ENCODE measurements around the gene PCNA. TPM values are rescaled to one million over a fixed set of nuclear protein-coding genes. Genes with fewer than 3 reads are reported as not detected.
A peak's percentile ranks its signal among the peaks of the same experiment; 100 is the strongest.
"Not testable (repeated sequence)": the region's sequence is repeated elsewhere in the genome, so short reads cannot be mapped to it uniquely, and the experiment has no call there.

The PCNA gene
- total and polyA plus RNA-seq, 3 experiments from 2014 or later, result 58.4 to 662 (median 654) TPM

DNA sequence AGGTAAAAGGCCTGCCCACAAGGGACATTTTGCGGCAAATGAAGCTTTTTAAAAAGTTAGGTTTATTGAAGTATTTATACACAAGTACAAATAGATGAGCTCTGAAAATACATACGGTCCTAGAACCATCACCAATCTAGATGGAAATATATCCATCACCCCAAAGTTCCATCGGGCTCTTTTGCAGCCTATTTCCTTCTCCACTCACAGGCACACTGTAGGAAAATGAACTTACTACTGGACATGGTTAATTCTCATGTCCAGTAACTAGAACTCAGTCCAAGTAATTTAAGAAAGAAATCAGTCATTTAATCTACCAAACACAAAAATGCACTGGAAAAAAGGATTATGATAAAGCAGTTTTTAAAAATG is 6.2 kb downstream of the PCNA start:
- peaks cover 21 to 46% (median 29%) of the 10 kb centered on the region in 3 donors for H3K4me1 Mint-ChIP-seq
- H3K4me3 Mint-ChIP-seq, result peak overlapping the region; percentile 85 to 97 (median 93)
- Histone ChIP-seq H3K4me3 (ENCODE audit: low read length) (peak overlapping the region; percentile 74), H3K4me1 (ENCODE audit: insufficient read depth, low read length) (peaks cover 29% of the 10 kb centered on the region), H3K9me3 (ENCODE audit: low read length) (no peaks in the 10 kb centered on the region), H3K27me3 (ENCODE audit: insufficient read depth, low read length, poor library complexity, severe bottlenecking) (no peaks in the 10 kb centered on the region), H3K27ac (ENCODE audit: low read depth, low read length) (peak overlapping the region; percentile 77), H3K36me3 (ENCODE audit: insufficient read depth, low read length) (peaks cover 45% of the 10 kb centered on the region)
- no peaks in the 10 kb centered on the region for H3K27me3 Mint-ChIP-seq
- peaks cover 5 to 76% (median 11%) of the 10 kb centered on the region in 3 donors for H3K36me3 Mint-ChIP-seq
- CTCF ChIA-PET, result no interaction called here
- POLR2A ChIA-PET, result no interaction called here
- peak overlapping the region; percentile 92 to 99 (median 96) for H3K27ac Mint-ChIP-seq
- DNase-seq, result no peak
- H3K9me3 Mint-ChIP-seq, result no peaks in the 10 kb centered on the region

DNA sequence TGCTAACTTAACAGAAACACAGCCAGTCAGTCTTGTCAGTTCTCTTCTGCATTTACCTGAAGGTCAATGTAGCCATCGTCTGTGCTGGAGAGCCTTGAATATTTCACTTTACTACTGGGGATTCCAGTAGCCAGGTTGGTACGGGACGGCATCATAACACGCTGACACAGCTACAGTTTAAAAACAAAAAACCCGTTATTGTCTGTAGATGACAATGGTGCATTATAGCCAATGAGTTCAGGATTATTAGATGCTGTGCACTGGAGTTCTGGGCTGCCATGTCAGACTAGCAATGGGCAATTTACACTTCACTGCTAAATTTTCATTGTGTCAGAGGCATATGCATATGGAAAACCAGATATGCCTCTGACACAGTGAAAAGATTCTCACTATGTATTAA is 10.5 kb downstream of the PCNA start:
- Histone ChIP-seq H3K27me3 (ENCODE audit: insufficient read depth, low read length, poor library complexity, severe bottlenecking) (no peaks in the 10 kb centered on the region), H3K27ac (ENCODE audit: low read depth, low read length) (no peak overlapping the region), H3K4me1 (ENCODE audit: insufficient read depth, low read length) (peaks cover 15% of the 10 kb centered on the region), H3K36me3 (ENCODE audit: insufficient read depth, low read length) (peaks cover 25% of the 10 kb centered on the region), H3K4me3 (ENCODE audit: low read length) (no peak overlapping the region), H3K9me3 (ENCODE audit: low read length) (no peaks in the 10 kb centered on the region)
- H3K27me3 Mint-ChIP-seq, result no peaks in the 10 kb centered on the region
- no peak for DNase-seq
- CTCF ChIA-PET, result no interaction called here
- POLR2A ChIA-PET, result no interaction called here
- H3K4me1 Mint-ChIP-seq, result peaks cover 15 to 26% (median 15%) of the 10 kb centered on the region in 3 donors
- H3K9me3 Mint-ChIP-seq, result no peaks in the 10 kb centered on the region
- peak overlapping the region in 4 of 8 donors; percentile 1 to 80 (median 50) for H3K27ac Mint-ChIP-seq
- H3K4me3 Mint-ChIP-seq, result peak overlapping the region in 1 of 7 donors; percentile 41
- H3K36me3 Mint-ChIP-seq, result peaks cover 4 to 64% (median 6%) of the 10 kb centered on the region in 3 donors

DNA sequence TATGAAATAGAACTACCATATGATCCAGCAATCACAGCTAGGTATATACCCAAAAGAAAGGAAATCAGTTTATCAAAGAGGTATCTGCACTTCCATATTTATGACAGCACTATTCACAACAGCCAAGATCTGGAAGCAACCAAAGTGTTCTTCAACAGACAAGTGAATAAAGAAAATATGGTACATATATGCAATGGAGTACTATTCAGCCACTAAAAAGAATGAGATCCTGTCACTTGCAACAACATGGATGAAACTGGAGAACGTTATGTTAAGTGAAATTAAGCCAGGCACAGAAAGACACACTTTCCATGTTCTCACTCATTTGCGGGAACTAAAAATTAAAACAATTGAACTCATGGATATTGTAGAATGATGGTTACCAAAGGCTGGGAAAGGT is 15.3 kb downstream of the PCNA start:
- peaks cover 12 to 76% (median 20%) of the 10 kb centered on the region in 3 donors for H3K36me3 Mint-ChIP-seq
- POLR2A ChIA-PET, result no interaction called here
- CTCF ChIA-PET, result interaction anchor here (1.7 kb wide), 1 partner anchor 13 kb away, joined by 3 read pairs; no protein-coding TSS in a partner anchor

GRCh38 chr20:5100684-5101347 is 18.9 kb downstream of the PCNA start:
- peak; percentile 53 to 81 (median 68) for DNase-seq
- Mint-ChIP-seq H3K27me3 (no peaks in the 10 kb centered on the region), H3K36me3 (peaks cover 16 to 78% (median 24%) of the 10 kb centered on the region in 3 donors), H3K4me1 (peaks cover 10 to 22% (median 22%) of the 10 kb centered on the region in 3 donors), H3K4me3 (no peak overlapping the region), H3K9me3 (no peaks in the 10 kb centered on the region), H3K27ac (peak overlapping the region in 6 of 8 donors; percentile 12 to 87 (median 73))
- Histone ChIP-seq H3K4me1 (ENCODE audit: insufficient read depth, low read length) (peaks cover 11% of the 10 kb centered on the region), H3K9me3 (ENCODE audit: low read length) (no peaks in the 10 kb centered on the region), H3K27me3 (ENCODE audit: insufficient read depth, low read length, poor library complexity, severe bottlenecking) (no peaks in the 10 kb centered on the region), H3K4me3 (ENCODE audit: low read length) (no peak overlapping the region), H3K27ac (ENCODE audit: low read depth, low read length) (no peak overlapping the region), H3K36me3 (ENCODE audit: insufficient read depth, low read length) (peaks cover 26% of the 10 kb centered on the region)
- CTCF ChIA-PET, result interaction anchor here (0.7 to 8.0 kb wide), 26 partner anchors 9 to 361 kb away, joined by 3 to 62 read pairs (median 4); partner anchors contain the start of gene SLC23A2
- POLR2A ChIA-PET, result interaction anchor here (0.7 to 1.5 kb wide), 2 partner anchors 25 to 44 kb away, joined by 3 to 4 read pairs; no protein-coding TSS in a partner anchor

More for the DNA sequence above, 15.3 kb downstream of the PCNA start:
- Histone ChIP-seq H3K27me3 (ENCODE audit: insufficient read depth, low read length, poor library complexity, severe bottlenecking) (no peaks in the 10 kb centered on the region), H3K4me3 (ENCODE audit: low read length) (no peak overlapping the region), H3K36me3 (ENCODE audit: insufficient read depth, low read length) (peaks cover 38% of the 10 kb centered on the region), H3K27ac (ENCODE audit: low read depth, low read length) (no peak overlapping the region), H3K4me1 (ENCODE audit: insufficient read depth, low read length) (peaks cover 11% of the 10 kb centered on the region), H3K9me3 (ENCODE audit: low read length) (no peaks in the 10 kb centered on the region)
- Mint-ChIP-seq H3K27ac (no peak overlapping the region), H3K4me1 (peaks cover 10 to 22% (median 22%) of the 10 kb centered on the region in 3 donors), H3K9me3 (no peaks in the 10 kb centered on the region), H3K27me3 (no peaks in the 10 kb centered on the region), H3K4me3 (no peak overlapping the region)
- DNase-seq, result no peak

DNA sequence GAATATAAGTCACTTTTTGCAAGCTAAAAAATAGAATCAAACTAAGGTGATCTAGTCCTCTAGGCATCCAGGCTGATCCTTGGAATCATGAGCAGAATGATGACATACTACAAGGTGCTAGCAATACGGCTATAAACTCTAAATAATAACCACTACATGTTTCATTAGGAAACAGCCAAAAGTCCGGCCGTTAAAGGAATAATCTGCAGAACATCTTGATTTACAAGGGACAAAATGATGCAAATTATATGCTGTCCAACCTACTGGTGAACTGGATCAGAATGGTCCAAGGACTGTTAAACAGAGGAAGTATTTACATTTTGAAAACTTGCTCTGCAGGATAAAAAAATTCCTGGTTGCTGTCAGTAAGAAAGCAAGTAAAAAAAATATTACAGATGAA is 19.8 kb downstream of the PCNA start:
- H3K9me3 ChIP-seq (ENCODE audit: low read length); DNase-seq; H3K27me3 ChIP-seq (ENCODE audit: insufficient read depth, low read length, poor library complexity, severe bottlenecking); H3K4me3 ChIP-seq (ENCODE audit: low read length); H3K9me3 Mint-ChIP-seq; POLR2A ChIA-PET; H3K27me3 Mint-ChIP-seq; H3K27ac ChIP-seq (ENCODE audit: low read depth, low read length); H3K4me3 Mint-ChIP-seq; H3K27ac Mint-ChIP-seq: not testable (repeated sequence)
- Mint-ChIP-seq H3K36me3 (peaks cover 20 to 79% (median 26%) of the 10 kb centered on the region in 3 donors), H3K4me1 (peaks cover 10 to 22% (median 22%) of the 10 kb centered on the region in 3 donors)
- CTCF ChIA-PET, result interaction anchor here (0.6 to 8.0 kb wide), 12 partner anchors 14 to 351 kb away, joined by 3 to 62 read pairs (median 4); no protein-coding TSS in a partner anchor
- Histone ChIP-seq H3K4me1 (ENCODE audit: insufficient read depth, low read length) (peaks cover 11% of the 10 kb centered on the region), H3K36me3 (ENCODE audit: insufficient read depth, low read length) (peaks cover 26% of the 10 kb centered on the region)

DNA sequence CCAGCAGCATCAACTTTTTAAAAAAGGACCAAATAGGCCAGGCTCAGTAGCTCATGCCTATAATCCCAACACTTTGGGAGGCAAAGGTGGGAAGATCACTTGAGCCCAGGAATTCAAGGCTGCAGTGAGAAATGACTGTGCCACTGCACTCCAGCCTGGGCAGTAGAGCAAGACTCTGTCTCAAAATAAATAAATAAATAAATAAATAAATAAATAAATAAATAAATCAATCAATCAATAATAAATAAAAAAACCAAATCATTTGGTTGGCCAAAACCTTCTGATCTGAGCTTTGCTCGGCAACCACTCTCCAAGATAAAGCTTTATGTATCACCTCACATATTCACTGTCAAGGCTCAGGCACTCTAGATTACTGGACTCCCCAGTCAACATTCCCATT is 20.7 kb downstream of the PCNA start:
- H3K9me3 ChIP-seq (ENCODE audit: low read length); H3K27me3 ChIP-seq (ENCODE audit: insufficient read depth, low read length, poor library complexity, severe bottlenecking); H3K4me3 ChIP-seq (ENCODE audit: low read length); H3K27me3 Mint-ChIP-seq; H3K4me3 Mint-ChIP-seq; H3K27ac ChIP-seq (ENCODE audit: low read depth, low read length); POLR2A ChIA-PET; H3K9me3 Mint-ChIP-seq; DNase-seq: not testable (repeated sequence)
- CTCF ChIA-PET, result interaction anchor here (0.7 to 8.0 kb wide), 5 partner anchors 22 to 140 kb away, joined by 3 to 62 read pairs (median 4); no protein-coding TSS in a partner anchor
- Mint-ChIP-seq H3K36me3 (peaks cover 14 to 72% (median 19%) of the 10 kb centered on the region in 3 donors), H3K4me1 (peaks cover 10 to 22% (median 17%) of the 10 kb centered on the region in 3 donors), H3K27ac (peak overlapping the region in 5 of 8 donors; percentile 52 to 79 (median 69))
- Histone ChIP-seq H3K4me1 (ENCODE audit: insufficient read depth, low read length) (peaks cover 11% of the 10 kb centered on the region), H3K36me3 (ENCODE audit: insufficient read depth, low read length) (peaks cover 26% of the 10 kb centered on the region)

DNA sequence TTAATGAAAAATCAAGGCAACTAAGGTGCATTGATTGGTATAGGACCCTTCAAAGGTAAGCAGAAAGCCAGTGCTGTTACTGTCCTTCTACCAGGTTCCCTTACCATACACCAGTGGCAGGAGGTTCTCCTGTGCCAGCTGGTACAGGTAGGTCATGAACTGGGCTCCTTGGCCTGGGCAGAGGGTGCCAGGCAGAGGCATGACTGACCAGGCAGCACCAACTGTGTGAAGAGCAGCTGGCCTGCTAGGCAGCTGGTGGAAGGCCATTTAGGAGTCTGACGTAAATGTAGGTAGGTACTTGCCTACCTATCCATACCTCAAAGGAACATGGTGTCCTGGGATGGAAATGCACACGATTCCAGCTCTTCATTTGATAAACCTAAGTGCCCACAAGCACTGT is 23.3 kb downstream of the PCNA start:
- Histone ChIP-seq H3K4me1 (ENCODE audit: insufficient read depth, low read length) (peaks cover 11% of the 10 kb centered on the region), H3K27me3 (ENCODE audit: insufficient read depth, low read length, poor library complexity, severe bottlenecking) (no peaks in the 10 kb centered on the region), H3K9me3 (ENCODE audit: low read length) (no peaks in the 10 kb centered on the region), H3K4me3 (ENCODE audit: low read length) (no peak overlapping the region), H3K27ac (ENCODE audit: low read depth, low read length) (no peak overlapping the region), H3K36me3 (ENCODE audit: insufficient read depth, low read length) (peaks cover 11% of the 10 kb centered on the region)
- Mint-ChIP-seq H3K36me3 (peaks cover 12 to 57% (median 14%) of the 10 kb centered on the region in 3 donors), H3K9me3 (no peaks in the 10 kb centered on the region), H3K4me1 (peaks cover 10% of the 10 kb centered on the region in 3 donors), H3K27me3 (no peaks in the 10 kb centered on the region), H3K4me3 (no peak overlapping the region), H3K27ac (peak overlapping the region in 3 of 8 donors; percentile 20 to 76 (median 47))
- CTCF ChIA-PET, result interaction anchor here (0.7 to 8.0 kb wide), 2 partner anchors 10 to 41 kb away, joined by 3 to 62 read pairs; no protein-coding TSS in a partner anchor
- POLR2A ChIA-PET, result interaction anchor here (1.1 kb wide), 1 partner anchor 17 kb away, joined by 3 read pairs; no protein-coding TSS in a partner anchor
- DNase-seq, result no peak

- no peak for DNase-seq
- ChIA-PET CTCF (interaction anchor here (0.7 to 8.0 kb wide), 2 partner anchors 10 to 40 kb away, joined by 3 to 62 read pairs; no protein-coding TSS in a partner anchor), POLR2A (interaction anchor here (1.1 kb wide), 1 partner anchor 16 kb away, joined by 3 read pairs; no protein-coding TSS in a partner anchor)
- no peaks in the 10 kb centered on the region for H3K9me3 ChIP-seq (ENCODE audit: low read length)
- H3K27ac Mint-ChIP-seq, result peak overlapping the region in 4 of 8 donors; percentile 20 to 81 (median 50)
- H3K4me1 ChIP-seq (ENCODE audit: insufficient read depth, low read length), result peaks cover 5% of the 10 kb centered on the region
- peaks cover 12 to 56% (median 14%) of the 10 kb centered on the region in 3 donors for H3K36me3 Mint-ChIP-seq
- no peaks in the 10 kb centered on the region for H3K9me3 Mint-ChIP-seq
- H3K4me3 ChIP-seq (ENCODE audit: low read length), result no peak overlapping the region
- peaks cover 6% of the 10 kb centered on the region in 3 donors for H3K4me1 Mint-ChIP-seq
- H3K36me3 ChIP-seq (ENCODE audit: insufficient read depth, low read length), result peaks cover 9% of the 10 kb centered on the region
- H3K4me3 Mint-ChIP-seq, result no peak overlapping the region
- no peaks in the 10 kb centered on the region for H3K27me3 ChIP-seq (ENCODE audit: insufficient read depth, low read length, poor library complexity, severe bottlenecking)
- no peaks in the 10 kb centered on the region for H3K27me3 Mint-ChIP-seq
- H3K27ac ChIP-seq (ENCODE audit: low read depth, low read length), result no peak overlapping the region
Observed at GRCh38 chr20:5095931-5096330, 23.8 kb downstream of the PCNA start.
